Activated T-cell treated with anti-CD3 and anti-CD28 coated beads, Interleukin-2, amount 50 U/mL, for 48 hours (primary cell): ENCODE measurements around the gene ZNF385D.
"Not testable (repeated sequence)": the region's sequence is repeated elsewhere in the genome, so short reads cannot be mapped to it uniquely, and the experiment has no call there.

ENCODE experiments used
- DNase-seq, 2 experiments: peaks; one replicate each; pipeline ENCODE4 v3.0.0-alpha.2; 2020

The ZNF385D gene

DNA sequence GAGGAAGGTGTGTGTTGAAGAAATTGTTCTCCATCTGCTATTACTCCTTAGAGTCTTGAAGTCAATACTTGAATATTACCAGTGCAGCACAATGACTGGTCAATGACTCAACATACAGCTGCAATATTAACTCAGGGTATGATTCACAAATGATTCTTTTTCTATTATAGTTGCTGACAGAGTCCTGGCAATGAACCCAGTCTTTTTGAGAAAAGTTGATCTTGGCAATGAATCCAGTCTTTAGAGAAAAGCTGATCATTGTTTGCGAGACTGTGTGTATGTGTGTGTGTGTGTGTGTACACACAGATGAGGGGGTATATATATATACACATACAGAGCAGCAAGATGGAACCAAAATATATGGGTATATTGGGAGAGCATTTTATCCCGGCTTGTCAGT lies 315.1 kb downstream of the ZNF385D start:
- DNase-seq = no peak

DNA sequence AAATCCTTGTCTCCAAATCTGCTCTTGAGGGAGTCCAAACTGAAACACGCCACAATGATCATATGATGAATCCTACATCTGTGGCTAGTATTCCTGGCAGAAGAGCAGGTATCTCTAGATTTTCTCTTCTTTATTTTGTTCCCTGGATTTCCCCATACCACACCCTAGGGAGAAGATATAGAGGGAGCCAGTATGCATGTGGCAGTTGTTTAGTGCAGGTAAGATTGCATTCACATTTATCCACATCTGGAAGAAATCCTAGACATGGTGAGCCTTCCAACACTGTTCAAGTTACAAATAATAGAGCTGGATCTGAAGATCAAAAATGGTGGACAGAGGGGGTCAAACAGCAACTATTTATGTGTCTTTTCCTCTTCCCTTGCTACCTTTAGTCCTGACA lies 316.7 kb downstream of the ZNF385D start:
- no peak for DNase-seq

DNA sequence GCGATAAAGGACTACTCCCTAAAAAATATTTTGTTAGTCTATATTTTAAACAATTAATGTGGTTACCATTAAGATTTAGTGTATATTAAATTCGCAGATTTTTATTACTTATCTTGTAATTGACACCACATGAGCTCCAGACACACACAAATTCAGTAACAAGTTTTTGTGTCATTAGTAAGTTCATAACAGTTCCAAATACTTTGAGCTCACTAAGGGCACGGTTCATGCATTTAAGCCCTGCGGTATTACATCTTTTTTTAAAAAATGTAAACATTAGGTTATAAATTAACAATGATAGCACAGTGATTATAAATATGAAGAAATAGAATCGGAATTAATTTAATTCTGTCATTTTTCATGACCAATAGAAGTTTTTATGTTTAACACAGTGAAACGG lies 317.3 kb downstream of the ZNF385D start:
- DNase-seq = no peak

DNA sequence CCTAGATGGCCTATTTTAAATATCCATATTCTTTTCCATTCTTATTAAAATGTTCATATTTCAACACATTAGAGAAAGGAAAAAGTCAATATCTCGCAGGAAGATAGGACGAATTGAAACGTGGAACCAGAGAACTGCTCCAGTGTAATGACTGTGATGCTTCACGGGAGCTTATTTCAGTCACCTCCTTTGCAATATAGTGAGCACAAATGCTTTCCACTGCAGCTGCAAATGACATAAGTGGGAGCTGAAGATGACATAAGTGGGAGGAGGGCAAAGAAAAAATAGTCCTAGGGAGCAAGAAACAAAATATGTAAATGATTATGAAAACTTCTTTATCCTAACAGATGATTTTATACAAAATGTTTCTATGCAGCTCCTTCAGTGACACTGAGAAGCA lies 324.1 kb downstream of the ZNF385D start:
- DNase-seq = no peak

DNA sequence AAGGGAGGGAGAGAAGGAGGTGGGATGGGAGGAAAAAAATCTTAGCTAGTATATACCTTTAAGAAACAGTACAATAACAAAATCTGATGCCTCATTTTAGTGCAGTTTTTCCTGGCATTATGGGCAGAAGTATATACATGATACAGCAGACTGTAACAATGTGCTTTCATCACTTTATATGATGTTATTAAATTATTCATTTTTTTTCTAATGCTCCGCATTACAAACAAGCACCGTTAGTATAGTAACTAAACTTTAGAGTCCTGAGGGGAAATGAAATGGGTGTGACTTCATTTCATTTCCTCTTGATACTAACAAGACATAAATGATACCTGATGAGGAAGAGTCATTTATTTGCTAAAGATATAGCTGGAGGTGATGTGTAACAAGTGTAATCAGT lies 325.3 kb downstream of the ZNF385D start:
- DNase-seq = no peak

DNA sequence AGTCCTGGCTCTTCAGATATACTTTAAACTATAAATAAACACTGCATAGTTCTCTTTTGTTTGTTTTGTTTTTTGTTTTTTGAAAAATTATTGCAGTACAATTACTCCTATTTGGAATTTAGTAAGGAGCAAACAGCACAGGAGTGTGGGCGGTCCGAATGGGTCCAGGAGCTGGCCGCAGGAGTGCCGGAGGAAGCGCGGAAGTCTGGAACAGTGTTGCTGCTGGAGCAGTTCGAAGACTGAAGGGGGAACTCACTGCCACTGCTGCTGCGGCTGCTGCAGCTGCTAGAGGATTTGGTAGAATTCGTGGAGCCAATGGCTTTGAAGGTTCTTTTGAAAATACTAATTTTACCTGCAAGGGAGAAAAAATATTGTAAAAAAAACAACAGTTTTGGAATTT lies 329.9 kb downstream of the ZNF385D start:
- no peak for DNase-seq

DNA sequence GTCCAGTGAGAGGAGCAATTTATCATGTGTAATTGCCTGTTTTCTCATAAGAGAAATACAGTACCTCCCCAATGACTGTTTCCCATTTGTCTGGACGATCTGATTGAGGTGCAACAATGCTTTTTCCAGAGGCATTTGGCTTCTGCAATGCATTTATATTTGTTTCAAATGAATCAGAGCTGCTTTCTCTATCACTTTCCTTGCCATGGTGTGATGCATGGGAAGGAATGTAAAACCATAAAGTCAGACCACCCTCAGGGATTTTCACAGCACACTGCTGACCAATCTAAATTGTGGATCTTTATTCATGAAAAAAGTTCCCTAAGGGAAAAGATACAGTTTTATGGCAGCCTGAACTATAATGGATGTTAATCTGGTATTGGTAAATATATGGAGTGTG lies 333.0 kb downstream of the ZNF385D start:
- no peak for DNase-seq

DNA sequence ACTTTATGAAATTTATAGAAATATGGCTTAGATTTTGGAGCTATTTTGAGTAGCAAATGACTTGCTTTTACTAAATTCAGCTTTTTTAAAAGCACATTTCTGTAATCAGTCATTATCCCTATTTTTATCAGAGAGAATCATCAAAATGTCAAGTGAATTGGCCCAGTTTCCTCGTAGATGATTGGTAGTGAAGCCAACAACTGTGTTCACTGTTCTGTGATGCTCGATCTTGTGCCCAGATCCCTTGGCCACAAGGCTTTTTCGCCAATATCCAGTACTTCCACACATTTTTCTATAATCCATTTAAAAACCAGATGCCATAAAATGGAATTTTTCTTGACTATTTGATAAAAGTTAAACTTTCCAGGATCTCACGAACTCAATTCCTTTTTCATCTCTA lies 336.5 kb downstream of the ZNF385D start:
- no peak for DNase-seq

DNA sequence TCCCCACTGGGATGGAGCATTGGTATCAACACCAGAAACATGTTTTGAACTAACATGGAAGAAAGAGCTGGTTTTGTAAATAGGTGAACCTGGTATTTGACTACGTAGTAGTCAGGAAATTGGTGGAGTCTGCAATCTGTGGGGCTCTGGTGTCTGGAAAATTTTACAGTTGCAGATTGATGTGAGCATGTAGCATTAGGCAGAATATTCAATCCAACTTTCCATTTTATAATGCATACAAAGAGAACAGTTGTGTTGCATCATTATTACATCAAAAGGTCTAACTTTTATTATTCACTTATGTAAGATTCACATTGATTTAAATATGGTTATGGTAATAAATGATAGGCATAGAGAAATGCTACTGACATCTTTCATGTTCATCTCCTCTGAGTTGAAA lies 340.0 kb downstream of the ZNF385D start:
- no peak for DNase-seq

DNA sequence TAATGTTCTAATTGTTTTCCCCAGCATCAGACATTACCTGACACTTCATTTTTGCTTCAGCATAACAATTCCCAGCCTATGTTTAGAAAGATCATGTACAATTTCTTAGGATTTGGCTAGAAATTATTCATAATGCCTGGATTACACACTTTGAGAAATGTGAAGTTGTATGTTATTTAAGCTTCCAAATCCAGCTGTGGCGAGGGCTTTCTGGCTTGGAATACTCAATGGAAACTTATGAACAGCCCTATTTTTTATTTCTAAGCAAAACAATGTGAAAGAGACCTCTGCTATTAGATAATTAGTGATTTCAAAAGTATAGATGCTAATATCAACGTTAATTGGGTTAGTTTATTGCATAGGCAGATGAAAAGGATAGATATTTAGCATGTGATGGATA lies 341.6 kb downstream of the ZNF385D start:
- no peak for DNase-seq

DNA sequence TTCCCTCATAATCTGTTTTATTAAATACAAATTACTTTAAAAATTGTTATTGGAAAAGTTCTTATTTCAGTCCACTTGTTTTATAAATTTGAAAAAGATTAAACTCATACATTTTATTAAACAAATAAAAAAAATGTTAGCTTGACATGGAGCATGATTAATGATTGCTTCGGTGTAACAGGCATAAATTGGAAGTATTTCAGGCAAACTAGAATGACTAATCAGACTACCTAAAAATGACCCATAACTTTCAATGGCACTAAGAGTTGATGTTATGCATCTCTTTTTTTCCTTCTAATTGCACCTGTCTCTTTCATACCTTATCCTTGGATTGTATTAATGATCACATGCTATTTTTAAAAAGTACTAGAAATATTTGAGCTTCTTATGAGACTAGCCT lies 343.3 kb downstream of the ZNF385D start:
- no peak for DNase-seq

DNA sequence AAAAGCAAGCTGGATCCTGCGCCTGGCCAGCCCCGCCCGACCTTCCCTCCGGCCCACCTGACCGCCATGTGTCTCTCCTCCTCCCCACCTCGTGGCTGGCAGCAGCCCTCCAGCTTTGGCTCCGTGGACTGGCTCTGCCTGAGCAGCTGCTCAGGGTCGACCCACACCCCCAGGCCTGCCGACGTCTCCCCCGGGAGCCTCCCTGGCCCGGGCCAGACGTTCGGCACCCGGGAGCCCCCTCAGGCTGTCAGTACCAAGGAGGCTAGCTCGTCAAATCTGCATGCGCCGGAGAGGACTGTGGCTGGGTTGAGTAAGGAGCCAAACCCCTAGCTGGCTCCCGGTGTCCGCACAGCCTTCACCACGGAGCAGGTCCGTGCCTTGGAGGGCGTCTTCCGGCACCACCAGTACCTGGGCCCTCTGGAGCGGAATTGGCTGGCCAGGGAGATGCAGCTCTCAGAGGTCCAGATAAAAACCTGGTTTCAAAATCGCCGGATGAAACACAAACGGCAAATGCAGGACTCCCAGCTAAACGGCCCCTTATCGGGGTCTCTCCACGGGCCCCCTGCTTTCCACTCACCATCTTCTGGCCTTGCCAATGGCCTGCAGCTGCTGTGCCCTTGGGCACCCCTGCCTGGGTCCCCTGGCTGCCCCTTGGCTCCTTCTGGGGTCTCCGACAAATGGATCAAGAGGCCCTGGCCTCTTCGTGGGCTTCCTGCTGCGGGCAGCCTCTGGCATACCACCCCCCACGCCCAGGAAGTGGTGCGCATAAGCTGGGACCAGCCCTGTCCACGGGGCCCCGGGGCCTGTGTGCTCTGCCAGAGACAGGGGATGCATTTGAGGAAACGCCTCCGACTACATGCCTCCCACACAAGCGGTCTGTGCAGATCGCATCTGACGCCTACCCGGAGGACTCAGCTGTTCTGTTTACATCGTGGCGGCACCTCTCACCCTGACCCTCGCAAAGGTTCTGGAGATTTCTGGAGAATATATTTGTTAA lies 345.0 kb downstream of the ZNF385D start:
- no peak for DNase-seq

DNA sequence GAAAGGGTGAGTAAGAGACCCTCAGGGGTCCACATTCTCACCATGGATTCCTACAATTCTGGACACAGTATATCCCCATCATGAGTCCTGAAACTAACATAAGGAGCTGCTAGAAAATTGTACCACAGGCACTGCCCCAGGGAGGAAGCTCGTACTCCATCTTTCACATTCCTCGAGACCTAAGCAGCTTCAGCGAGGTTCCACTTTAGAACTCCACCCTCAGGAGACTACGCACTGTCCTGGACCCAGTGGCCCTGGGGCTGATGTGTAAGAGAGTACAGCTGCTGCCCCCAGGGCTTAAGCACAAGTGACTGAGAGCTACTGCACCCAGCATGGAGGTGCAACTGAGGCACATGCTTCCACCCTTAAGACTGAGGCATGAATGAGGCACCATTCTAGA lies 352.5 kb downstream of the ZNF385D start:
- no peak for DNase-seq

DNA sequence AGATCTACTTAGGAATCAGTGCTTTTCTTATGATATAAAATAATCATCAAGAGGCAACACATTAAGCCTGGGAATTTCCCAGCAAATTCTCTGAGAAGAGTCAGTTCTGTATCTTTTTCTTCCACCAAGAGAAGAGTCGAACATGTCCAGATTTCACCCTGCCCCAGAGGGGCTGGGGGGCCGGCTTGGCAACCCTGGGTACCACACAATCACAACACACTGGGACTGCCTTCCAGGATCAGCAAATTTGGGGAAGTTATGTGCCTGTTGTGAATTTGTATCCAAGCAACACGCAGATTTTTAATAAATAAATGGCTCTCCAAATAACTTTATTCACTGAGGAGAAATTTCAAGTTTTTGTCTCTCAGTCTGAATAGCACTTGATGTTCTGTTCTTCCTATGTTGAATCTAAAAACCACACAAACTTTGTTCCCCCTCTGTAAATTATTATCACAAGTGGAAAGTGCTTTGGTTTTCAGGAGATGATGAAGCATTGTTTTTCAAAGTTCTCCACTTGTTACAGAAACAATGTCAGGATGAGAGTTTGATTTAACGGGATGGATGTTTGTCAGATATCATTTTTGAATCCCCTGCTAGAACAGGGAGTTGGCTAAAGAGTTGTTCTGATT lies 357.2 kb downstream of the ZNF385D start:
- no peak for DNase-seq

DNA sequence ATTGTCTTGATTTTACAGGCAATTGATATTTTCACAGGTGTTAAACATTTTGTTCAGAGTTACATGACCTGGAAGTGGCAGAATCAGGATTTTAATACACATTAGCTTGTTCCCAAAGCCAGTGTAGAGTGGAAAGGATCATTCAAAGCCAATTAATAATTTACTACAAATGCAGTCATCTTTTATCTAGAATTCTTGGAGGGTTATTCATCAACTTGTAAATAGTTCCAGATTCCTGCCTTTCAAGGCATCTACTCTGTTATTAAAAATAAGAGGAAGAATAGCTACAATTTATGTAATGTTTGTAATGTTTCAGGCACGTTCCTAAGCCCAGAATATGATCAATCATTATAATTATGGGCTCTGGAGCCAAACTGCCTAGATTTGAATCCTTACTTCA lies 358.5 kb downstream of the ZNF385D start:
- DNase-seq = no peak

DNA sequence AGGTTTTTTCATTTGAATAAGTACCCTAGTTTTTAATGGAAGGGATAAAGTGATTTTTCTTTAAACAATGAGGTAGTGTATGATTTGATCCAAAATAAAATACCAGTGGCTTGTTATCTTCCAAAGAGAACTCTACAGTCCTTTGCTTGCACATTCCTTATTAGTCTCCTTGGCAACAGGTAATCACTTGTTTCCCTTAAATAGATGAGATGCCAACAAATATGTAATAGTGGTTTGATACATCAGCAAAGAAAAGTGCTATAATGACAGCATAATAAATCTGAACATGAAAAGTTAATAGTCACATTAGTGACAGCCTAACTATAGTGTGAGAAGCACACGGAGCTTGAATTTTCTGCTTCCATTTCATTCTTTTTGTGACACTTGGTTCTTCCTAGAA lies 360.2 kb downstream of the ZNF385D start:
- DNase-seq = no peak

DNA sequence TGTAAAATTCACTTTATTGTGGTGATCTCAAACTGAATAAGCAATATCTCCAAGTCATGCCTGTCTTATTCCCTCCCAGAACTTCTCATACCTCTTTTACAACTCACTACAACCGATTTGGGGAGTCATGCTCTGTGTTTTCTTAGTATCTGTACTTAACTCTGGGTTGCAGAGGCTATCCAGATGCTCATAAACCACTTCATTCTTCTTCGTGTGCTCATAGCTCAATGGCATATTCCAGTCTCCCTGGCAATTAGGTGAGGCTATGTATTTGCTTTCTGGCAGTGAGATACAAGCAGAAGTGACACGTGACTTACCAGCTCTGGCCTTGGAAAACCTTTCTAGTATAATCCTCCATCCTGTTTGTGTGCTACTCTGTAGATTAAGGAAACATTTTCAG lies 360.9 kb downstream of the ZNF385D start:
- DNase-seq = no peak

DNA sequence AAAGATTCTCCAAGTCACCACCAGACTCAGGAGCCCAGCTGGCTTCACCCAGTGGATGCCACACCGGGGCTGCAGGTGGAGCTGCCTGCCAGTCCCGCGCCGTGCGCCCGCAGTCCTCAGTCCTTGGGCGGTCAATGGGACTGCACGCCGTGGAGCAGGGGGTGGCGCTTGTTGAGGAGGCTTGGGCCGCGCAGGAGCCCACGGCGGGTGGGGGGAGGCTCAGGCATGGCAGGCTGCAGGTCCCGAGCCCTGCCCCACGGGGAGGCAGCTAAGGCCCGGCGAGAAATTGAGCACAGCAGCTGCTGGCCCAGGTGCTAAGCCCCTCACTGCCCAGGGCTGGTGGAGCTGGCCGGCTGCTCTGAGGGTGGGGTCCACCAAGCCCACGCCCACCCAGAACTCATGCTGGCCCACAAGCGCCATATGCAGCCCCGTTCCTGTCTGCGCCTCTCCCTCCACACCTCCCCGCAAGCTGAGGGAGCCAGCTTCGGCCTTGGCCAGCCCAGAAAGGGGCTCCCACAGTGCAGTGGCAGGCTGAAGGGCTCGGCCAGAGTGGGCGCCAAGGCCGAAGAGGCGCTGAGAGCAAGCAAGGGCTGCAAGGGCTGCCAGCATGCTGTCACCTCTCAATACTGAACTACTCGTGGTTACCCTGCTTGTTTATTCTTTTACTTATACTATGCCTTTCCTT lies 363.7 kb downstream of the ZNF385D start:
- DNase-seq = not testable (repeated sequence)

DNA sequence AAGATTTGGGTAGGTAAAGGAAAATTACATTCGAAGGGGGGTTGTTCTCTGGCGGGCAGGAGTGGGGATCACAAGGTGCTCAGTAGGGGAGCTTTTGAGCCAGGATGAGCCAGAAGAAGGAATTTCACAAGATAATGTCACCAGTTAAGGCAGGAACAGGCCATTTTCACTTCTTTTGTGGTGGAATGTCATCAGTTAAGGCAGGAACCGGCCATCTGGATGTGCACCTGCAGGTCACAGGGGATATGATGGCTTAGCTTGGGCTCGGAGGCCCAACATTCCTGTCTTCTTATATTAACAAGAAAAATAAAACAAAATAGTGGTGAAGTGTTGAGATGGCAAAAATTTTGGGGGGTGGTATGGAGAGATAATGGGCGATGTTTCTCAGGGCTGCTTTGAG lies 373.0 kb downstream of the ZNF385D start:
- DNase-seq = not testable (repeated sequence)

DNA sequence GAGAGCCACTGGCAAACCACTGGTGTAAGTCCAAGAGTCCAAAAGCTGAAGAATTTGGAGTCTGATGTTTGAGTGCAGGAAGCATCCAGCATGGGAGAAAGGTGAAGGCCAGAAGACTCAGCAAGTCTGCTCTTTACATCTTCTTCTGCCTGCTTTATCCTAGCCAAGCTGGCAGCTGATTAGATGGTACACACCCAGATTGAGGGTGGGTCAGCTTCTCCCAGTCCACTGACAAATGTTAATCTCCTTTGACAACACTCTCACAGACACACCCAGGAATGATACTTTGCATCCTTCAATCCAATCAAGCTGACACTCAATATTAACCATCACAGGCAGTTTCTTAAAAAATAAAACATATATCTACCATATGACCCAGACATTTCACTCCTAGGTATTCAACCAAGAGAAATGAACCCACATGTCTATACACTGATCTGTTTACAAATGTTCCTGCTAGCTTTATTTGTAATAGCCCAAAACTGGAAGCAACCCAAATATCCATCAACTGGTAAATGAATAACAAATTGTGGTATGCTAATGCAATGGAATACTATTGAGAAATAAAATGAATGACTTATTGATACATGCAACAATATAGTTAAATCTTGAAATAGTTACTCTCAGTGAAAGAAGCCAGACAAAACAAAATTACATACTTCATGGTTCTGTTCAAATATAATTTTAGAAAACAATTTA lies 373.8 kb downstream of the ZNF385D start:
- DNase-seq = no peak

DNA sequence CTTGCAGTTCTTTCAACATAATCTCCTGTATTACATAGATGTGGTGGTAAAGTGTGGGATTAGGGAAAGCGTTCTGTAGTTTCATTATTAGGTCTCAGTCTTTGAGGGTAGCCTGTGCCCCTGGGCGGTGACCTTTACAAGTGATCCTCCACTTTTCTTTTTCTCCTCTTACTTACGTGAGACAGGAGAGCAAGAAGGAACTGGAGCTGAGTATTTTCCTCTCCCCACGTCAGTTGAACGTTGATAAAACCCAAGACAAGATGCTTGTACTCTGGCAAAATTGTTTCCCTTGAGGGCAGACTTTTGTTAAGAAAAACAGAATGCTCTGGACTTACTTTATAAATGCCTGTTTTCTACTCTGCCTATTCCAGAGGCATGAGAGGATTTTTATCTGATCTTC lies 378.7 kb downstream of the ZNF385D start:
- no peak for DNase-seq
